ENCODE data around the gene LDB2.

The LDB2 gene

DNA sequence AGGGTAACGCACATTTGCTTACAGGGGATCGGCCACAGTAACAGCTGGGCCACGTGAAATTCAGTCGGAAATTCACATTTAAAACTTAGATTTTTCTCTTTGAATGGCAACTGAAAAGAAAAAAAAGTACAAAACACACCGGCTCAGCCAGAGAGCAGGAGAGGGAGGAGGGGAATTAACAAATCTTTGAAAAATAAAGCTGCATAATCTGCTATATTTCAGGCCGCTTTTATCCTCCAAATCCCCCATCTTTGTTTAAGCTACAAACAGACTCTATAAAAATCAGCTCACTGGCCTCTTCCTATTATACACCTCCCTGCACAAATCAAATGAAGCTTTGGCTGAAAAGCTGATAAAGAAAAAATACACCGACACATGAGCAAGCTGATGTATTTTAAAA lies 169.1 kb downstream of the LDB2 start:
- ChIA-PET CTCF (interaction anchor here (0.7 kb wide), 1 partner anchor 13 kb away, joined by 3 read pairs; no protein-coding TSS in a partner anchor), POLR2A (no interaction called here)

DNA sequence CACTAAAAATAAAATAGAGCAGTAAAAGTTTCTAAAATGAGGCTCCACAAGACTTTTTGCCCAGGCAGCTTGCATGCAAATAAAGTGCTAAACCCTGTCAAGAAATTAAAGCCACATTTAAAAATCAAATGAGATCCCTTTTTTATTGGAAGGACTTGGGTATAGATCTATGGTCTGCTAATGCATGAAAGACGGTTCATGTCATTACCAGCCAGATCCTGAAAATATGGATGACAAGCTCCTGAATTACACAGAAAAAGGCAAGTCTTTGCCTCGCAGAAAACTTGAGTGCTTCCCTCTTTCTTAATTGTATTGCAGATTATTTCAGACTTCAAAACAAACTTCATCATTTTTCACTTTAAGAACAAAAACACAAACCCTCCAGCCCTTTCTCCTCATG lies 169.6 kb downstream of the LDB2 start:
- TF ChIP-seq CTBP1 (IDR thresholded peaks at IDR 0.05; ENCODE audit: borderline replicate concordance) (no peak), ELF4 (IDR thresholded peaks at IDR 0.05) (no peak), LEF1 (IDR thresholded peaks at IDR 0.05; ENCODE audit: borderline replicate concordance) (no peak), ZNF384 (IDR thresholded peaks at IDR 0.05) (no peak), SUZ12 (IDR thresholded peaks at IDR 0.05) (no peak), TARDBP (IDR thresholded peaks at IDR 0.05) (no peak), ARNT (IDR thresholded peaks at IDR 0.05) (no peak)
- ChIA-PET CTCF (interaction anchor here (0.7 kb wide), 1 partner anchor 12 kb away, joined by 3 read pairs; no protein-coding TSS in a partner anchor), POLR2A (no interaction called here)
- DNase-seq (ENCODE audit: extremely low spot score), result no peak

More for the DNA sequence above, 169.1 kb downstream of the LDB2 start:
- DNase-seq (ENCODE audit: extremely low spot score), result no peak
- TF ChIP-seq TARDBP (IDR thresholded peaks at IDR 0.05) (no peak), LEF1 (IDR thresholded peaks at IDR 0.05; ENCODE audit: borderline replicate concordance) (no peak), FOXA1 (IDR thresholded peaks at IDR 0.05) (no peak), SP1 (IDR thresholded peaks at IDR 0.05) (no peak), CTBP1 (IDR thresholded peaks at IDR 0.05; ENCODE audit: borderline replicate concordance) (no peak), FOXK2 (IDR thresholded peaks at IDR 0.05) (no peak), L3MBTL2 (conservative IDR thresholded peaks at IDR 0.05) (no peak), HDGF (IDR thresholded peaks at IDR 0.05; ENCODE audit: borderline replicate concordance) (no peak), ELF4 (IDR thresholded peaks at IDR 0.05) (no peak), SUZ12 (IDR thresholded peaks at IDR 0.05) (no peak)
- TF ChIP-seq, protein P1, sequence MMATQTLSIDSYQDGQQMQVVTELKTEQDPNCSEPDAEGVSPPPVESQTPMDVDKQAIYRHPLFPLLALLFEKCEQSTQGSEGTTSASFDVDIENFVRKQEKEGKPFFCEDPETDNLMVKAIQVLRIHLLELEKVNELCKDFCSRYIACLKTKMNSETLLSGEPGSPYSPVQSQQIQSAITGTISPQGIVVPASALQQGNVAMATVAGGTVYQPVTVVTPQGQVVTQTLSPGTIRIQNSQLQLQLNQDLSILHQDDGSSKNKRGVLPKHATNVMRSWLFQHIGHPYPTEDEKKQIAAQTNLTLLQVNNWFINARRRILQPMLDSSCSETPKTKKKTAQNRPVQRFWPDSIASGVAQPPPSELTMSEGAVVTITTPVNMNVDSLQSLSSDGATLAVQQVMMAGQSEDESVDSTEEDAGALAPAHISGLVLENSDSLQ (IDR thresholded peaks at IDR 0.05), result no peak

DNA sequence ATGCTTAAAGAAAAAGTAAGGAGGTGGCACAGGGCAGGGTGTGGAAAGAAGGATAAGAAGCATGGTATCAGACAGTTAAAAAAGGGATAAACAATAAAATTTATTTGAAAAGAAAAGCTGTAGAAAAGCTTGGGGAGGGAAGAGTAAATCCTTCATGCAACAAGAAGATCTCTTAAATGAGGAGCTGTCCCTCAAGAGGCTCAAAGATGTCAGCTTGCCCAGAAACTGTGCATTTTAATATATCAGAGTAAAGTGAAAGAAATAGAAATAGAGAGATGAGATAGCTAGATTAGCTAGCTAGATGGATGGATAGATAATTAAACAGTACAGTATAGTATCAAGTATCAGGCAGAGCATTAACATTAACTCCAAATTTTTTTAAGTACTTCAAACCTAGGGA lies 170.3 kb downstream of the LDB2 start:
- no peak for DNase-seq (ENCODE audit: extremely low spot score)
- TF ChIP-seq NFRKB (IDR thresholded peaks at IDR 0.05) (no peak), L3MBTL2 (conservative IDR thresholded peaks at IDR 0.05) (no peak), SP1 (IDR thresholded peaks at IDR 0.05) (no peak), LEF1 (IDR thresholded peaks at IDR 0.05; ENCODE audit: borderline replicate concordance) (no peak), CTBP1 (IDR thresholded peaks at IDR 0.05; ENCODE audit: borderline replicate concordance) (no peak), BHLHE40 (IDR thresholded peaks at IDR 0.05; ENCODE audit: borderline replicate concordance) (no peak), FOXM1 (IDR thresholded peaks at IDR 0.05; ENCODE audit: borderline replicate concordance) (no peak), ZNF384 (IDR thresholded peaks at IDR 0.05) (no peak), FOXA1 (IDR thresholded peaks at IDR 0.05) (no peak)
- POLR2A ChIA-PET, result no interaction called here
- CTCF ChIA-PET, result no interaction called here

DNA sequence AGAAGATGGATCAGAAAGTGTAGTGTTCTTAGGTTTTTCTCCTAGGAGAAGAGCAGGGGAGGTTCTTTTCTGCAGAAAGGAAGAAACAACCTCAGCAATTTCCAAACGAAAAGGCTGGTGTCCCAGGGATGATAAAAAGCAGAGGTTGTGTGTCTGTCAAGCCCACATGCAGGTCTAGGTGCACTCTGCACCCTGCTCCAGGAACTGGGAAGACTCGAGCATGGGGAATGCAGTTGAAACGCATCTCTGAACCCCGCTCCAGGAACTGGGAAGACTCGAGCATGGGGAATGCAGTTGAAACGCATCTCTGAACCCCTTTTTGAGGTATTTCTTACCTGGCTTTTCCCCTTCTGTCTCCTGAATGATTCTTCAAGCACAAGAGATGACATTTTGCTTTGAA lies 171.2 kb downstream of the LDB2 start:
- ChIA-PET CTCF (no interaction called here), POLR2A (no interaction called here)
- DNase-seq (ENCODE audit: extremely low spot score), result no peak
- TF ChIP-seq L3MBTL2 (conservative IDR thresholded peaks at IDR 0.05), result no peak
- TF ChIP-seq SP1 (IDR thresholded peaks at IDR 0.05), result no peak
- TF ChIP-seq, protein P1 (IDR thresholded peaks at IDR 0.05), result no peak
- TF ChIP-seq CTBP1 (IDR thresholded peaks at IDR 0.05; ENCODE audit: borderline replicate concordance), result no peak
- TF ChIP-seq BHLHE40 (IDR thresholded peaks at IDR 0.05; ENCODE audit: borderline replicate concordance), result no peak
- TF ChIP-seq SUZ12 (IDR thresholded peaks at IDR 0.05), result no peak

DNA sequence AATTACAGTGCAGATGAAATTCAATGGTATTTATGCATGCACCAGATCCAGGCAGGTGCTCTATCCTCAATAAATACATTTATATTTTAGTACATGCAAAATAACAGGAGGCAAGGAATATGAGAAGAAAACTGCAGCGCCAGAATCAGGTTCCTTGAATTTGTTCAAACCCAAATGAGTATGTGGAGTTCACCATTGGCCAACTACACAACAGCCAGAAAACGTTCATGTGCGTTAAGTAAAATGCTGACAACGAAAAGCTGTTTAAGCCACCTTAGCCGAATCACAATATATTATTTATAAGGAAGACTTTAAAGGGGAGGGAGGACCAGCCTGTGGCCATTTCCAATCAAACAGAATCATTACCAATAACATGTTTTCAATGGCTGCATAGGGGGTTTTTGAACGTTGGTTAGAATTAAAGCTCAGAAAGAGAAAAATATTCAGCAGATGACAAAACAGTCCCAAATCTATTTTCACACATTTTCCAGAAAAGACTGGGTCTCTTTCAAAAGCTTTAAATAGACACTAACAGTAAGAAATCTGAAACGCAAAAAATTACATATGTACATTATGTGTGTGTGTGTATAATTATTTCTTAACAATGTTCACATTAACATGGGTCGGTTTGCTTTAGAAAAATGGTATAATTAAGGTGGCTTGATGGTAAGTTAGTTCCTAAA lies 171.9 kb downstream of the LDB2 start:
- ChIA-PET CTCF (no interaction called here), POLR2A (no interaction called here)
- TF ChIP-seq BHLHE40 (IDR thresholded peaks at IDR 0.05; ENCODE audit: borderline replicate concordance) (no peak), L3MBTL2 (conservative IDR thresholded peaks at IDR 0.05) (no peak)
- DNase-seq (ENCODE audit: extremely low spot score), result no peak

DNA sequence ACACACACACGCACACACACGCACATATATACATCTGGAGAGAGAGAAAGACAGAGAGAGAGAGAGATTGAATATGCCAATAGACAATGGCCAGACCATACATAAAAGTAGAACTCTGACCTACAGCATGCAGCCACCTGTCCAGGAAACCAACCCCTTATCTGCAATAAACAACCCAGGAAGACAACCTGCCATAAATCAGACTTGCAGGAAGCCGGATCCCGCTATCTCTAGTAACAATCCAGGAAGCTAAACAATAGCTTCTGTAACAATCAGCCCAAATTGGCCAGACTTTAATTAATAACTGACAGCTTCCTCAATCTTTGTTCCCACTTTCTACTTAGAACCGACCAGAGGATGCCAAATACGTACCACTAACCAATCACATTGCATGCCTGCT lies 173.2 kb downstream of the LDB2 start:
- POLR2A ChIA-PET, result no interaction called here
- CTCF ChIA-PET, result no interaction called here
- DNase-seq (ENCODE audit: extremely low spot score), result no peak
- no peak for TF ChIP-seq SUZ12 (IDR thresholded peaks at IDR 0.05)
- no peak for TF ChIP-seq BHLHE40 (IDR thresholded peaks at IDR 0.05; ENCODE audit: borderline replicate concordance)
- TF ChIP-seq FOXA1 (IDR thresholded peaks at IDR 0.05), result no peak
- TF ChIP-seq FOXK2 (IDR thresholded peaks at IDR 0.05), result no peak
- TF ChIP-seq SP1 (IDR thresholded peaks at IDR 0.05), result no peak
- no peak for TF ChIP-seq CTBP1 (IDR thresholded peaks at IDR 0.05; ENCODE audit: borderline replicate concordance)
- TF ChIP-seq, protein P1 (IDR thresholded peaks at IDR 0.05), result no peak
- no peak for TF ChIP-seq ZNF384 (IDR thresholded peaks at IDR 0.05)
- TF ChIP-seq TARDBP (IDR thresholded peaks at IDR 0.05), result no peak

DNA sequence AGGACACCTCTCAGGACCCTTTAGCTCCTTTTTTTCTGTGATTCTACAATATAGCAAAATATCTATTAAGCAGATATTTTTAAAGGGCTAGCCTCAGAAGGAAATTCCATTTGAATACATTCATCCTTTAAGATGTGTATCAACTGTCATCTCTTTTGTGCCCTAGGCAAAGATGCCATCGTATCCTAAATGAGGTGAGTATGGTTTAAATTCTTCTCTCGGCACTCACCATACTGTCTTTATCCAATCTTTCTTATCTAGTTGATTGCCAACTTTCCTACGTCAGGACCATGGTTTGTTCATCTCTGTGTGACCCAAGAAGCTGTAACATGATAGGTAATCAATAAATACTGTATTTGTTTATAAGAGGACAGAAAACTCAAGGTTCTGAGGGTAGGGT lies 176.0 kb downstream of the LDB2 start:
- TF ChIP-seq ELF4 (IDR thresholded peaks at IDR 0.05) (no peak), L3MBTL2 (conservative IDR thresholded peaks at IDR 0.05) (no peak)

More for the DNA sequence above, 176.0 kb downstream of the LDB2 start:
- CTCF ChIA-PET, result interaction anchor here (1.0 kb wide), 1 partner anchor 9 kb away, joined by 4 read pairs; no protein-coding TSS in a partner anchor
- POLR2A ChIA-PET, result no interaction called here
- DNase-seq (ENCODE audit: extremely low spot score), result no peak
